Endothelial cell of umbilical vein (primary cell): ENCODE data around the gene TNFAIP8L1.

Experiments
- CTCF ChIP-seq, 2 donors: IDR thresholded peaks; 1 replicate in 1 of 2; 2 replicates in 1 of 2; pipeline ENCODE4 v1.5.1; 2011; ENCODE audit warnings: low read length in 2 of 2, mild to moderate bottlenecking in 2 of 2, moderate library complexity in 2 of 2, control low read depth in 1 of 2, inconsistent platforms in 1 of 2, low read depth in 1 of 2; ENCODE audit not compliant: insufficient read depth in 1 of 2; ENCODE audit errors: extremely low read depth in 1 of 2
- EZH2 ChIP-seq: IDR thresholded peaks from 2 replicates; pipeline ENCODE4 v1.6.1; 2012; ENCODE audit warnings: borderline replicate concordance, low read depth, mild to moderate bottlenecking, moderate library complexity, low read length, inconsistent platforms; ENCODE audit not compliant: severe bottlenecking

- TF ChIP-seq CTCF (IDR thresholded peaks at IDR 0.05; ENCODE audit: extremely low read depth in 1 of 2, insufficient read depth in 1 of 2, low read depth in 1 of 2, low read length in 2 of 2) (no peak), EZH2 (no peak)
Measured at GRCh38 chr19:4669723-4670480, 30.6 kb downstream of the TNFAIP8L1 start, which contains the start of gene MYDGF.
